Measurements from ENCODE around the gene CYB561.

The CYB561 gene

GRCh38 chr17:63431939-63432804 is 13.9 kb downstream of the CYB561 start:
- DNase-seq: peak; percentile 80

- DNase-seq: no peak
Measured at GRCh38 chr17:63431618-63431938, 14.5 kb downstream of the CYB561 start.

GRCh38 chr17:63430223-63430622 is 15.9 kb downstream of the CYB561 start:
- no peak for DNase-seq

GRCh38 chr17:63429766-63430165 is 16.3 kb downstream of the CYB561 start:
- no peak for DNase-seq

DNA sequence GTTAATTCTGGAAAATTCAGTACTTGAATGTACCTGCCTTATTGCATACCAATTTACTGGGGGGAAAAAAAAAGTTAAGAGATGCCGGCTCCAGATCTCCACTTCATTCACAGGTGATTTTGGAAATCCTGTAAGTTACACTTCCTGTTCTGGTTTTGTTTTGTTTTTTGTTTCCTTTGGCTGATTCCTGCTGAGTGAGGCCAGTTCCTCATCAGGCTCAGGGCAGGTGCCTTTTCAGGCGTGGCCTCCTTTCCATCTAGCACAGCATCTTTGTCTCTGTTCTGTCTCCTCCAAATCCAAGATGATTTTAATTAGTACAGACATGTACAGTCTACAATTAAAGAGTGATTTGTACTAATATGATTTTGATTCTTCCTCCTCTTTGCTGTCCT is 19.2 kb downstream of the CYB561 start:
- no peak for DNase-seq

GRCh38 chr17:63426041-63426916 is 19.8 kb downstream of the CYB561 start:
- no peak for DNase-seq

DNA sequence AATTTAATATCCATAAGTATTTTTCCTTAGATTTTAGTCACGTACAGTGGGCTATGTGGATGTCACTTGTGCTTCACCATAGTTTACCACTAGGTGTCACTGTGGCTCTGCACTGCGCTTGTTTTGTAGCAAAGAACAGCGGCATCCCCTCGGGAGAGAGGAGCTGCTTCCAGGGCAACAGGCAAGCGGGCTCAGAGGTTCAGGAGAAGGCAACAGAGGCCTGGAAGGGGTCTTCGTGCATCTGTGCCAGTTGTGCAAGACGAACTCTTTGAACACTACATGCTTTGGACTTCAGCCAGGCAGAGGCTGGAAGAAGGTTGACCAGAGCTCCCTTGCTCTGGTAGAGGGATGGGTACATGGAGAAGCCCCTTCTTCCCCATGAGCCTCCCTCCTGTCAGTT is 20.6 kb downstream of the CYB561 start:
- DNase-seq: peak; percentile 89

DNA sequence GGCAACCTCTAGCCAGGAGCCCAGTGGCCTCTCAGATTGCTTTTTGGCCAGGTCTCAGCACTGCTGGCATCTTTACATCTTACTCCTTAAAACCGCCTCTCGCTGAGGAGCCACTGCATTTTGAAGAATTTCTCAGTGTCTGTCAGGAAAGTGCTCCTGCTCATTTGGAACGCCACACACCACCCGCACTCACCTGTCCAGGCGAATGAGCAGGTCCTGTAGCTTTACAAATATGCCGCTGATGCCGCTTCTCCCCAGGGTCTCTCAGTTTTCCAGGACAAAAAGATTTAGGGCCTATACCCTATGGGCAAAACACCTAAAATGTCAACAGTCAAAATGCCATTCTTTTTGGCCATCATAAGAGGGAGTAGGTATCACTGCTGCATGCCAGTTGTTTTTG is 22.1 kb downstream of the CYB561 start:
- no peak for DNase-seq

DNA sequence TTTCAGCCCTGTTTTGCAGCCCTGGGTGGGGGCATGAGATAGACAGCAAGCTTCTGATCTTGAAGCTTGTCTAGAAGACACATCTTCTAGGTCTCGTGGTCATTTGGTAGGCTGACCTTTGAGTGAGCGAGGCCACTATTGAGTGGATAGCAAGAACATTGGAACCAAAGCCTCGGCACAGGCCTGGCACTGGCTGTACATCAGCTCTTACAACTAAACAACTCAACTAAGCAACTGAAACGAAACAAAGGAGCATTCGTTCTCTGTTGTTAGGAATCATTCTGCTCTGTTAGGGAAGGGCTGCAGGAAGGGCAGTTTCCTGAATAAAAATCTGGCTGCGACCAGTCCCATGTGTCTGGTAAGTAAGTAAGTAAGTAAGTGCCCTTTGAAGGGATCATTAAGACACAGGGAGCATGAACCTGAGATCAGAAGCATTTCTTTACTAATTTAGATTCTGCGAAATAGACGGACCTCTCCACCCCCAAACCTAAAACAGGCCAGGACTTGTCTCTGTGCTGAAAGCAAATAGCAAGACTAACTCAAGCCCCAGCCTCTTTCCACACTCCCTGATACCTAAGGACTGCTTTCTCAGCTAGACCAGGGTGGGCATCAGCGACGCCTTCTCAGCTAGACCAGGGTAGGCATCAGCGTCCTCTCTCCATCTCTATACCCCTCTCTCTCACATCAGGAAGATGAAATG is 22.7 kb downstream of the CYB561 start:
- no peak for DNase-seq

- DNase-seq: no peak
Measured at GRCh38 chr17:63421681-63422645, 24.1 kb downstream of the CYB561 start.

- no peak for DNase-seq
Measured at GRCh38 chr17:63420868-63421680, 25.0 kb downstream of the CYB561 start.

DNA sequence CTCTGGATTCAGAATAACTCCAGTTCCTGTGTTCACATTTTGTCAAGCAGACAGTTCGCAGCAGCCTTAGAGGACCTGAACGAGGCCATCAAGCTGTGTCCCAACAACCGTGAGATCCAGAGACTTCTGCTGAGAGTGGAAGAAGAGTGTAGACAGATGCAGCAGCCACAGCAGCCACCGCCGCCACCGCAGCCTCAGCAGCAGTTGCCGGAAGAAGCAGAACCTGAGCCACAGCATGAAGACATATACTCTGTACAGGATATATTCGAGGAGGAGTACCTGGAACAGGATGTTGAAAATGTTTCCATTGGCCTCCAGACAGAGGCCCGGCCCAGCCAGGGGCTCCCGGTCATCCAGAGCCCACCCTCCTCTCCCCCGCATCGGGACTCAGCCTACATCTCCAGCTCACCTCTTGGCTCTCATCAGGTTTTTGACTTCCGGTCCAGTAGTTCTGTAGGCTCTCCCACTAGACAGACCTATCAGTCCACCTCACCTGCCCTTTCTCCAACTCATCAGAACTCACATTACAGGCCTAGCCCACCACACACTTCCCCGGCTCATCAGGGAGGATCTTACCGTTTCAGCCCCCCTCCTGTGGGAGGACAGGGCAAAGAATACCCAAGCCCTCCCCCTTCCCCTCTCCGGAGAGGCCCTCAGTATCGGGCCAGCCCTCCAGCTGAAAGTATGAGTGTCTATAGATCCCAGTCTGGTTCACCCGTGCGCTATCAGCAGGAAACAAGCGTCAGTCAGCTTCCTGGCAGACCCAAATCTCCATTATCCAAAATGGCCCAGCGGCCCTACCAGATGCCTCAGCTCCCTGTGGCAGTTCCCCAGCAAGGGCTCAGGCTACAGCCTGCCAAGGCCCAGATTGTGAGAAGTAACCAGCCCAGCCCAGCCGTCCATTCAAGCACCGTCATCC is 25.9 kb downstream of the CYB561 start:
- no peak for DNase-seq

DNA sequence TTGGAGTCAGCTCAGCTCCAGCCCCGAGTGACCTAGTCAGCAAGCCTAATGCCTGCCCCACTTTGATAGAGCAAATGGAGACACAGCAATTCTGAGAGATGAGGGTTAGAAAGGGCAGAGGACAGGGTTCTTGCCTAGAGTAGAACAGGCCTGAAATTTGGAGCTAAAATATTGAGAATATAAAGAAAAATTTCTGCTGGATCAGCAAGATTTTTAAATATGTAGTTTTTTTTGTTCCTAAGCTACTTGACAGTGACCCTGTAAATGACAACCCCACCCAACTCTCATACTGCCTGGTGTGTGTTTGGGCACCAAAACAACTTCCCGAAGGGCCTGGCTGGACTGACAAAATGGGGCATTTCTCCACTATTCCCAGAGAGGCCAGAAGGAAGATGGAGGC is 26.7 kb downstream of the CYB561 start:
- no peak for DNase-seq

DNA sequence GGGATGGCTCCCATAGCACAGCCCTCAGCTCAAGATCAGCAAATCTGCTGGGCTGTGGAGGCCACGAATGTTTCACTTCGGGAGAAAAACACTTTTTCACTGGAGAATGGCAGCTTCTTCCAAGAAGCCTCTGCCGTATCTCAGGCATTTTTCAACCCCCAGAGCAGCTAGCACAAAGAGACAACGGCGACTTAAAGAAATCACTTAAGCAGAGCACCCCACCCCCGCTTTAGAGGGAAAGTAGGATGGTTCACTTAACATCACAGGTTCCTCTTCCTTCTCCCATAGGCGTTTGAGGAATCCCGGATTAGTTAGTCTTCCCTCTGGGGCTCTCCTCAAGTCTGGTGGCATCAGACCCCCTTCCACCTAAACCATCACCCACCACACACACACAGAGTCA is 27.6 kb downstream of the CYB561 start:
- no peak for DNase-seq

GRCh38 chr17:63414222-63414621 is 31.9 kb downstream of the CYB561 start:
- DNase-seq: no peak

DNA sequence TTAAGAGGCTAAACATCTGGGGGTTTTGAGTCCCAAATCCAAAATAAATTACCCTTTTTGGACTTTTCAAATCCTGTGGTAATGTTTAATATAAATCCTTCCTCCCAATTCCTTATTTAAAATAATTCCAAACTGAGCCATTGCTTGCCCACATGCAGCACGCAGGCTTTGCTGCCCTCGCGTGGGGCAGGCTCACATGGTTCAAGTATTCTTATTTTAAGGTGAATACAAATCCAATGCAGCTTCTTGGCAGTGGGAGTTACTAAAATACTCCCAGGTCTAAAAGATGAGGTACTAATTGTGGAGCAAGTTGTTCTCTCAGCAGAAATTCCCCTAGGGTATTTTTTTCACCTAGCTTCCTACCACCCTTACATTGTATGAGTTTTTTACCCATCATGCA is 33.0 kb downstream of the CYB561 start:
- no peak for DNase-seq

- DNase-seq: no peak
Measured at GRCh38 chr17:63412234-63412633, 33.9 kb downstream of the CYB561 start.

DNA sequence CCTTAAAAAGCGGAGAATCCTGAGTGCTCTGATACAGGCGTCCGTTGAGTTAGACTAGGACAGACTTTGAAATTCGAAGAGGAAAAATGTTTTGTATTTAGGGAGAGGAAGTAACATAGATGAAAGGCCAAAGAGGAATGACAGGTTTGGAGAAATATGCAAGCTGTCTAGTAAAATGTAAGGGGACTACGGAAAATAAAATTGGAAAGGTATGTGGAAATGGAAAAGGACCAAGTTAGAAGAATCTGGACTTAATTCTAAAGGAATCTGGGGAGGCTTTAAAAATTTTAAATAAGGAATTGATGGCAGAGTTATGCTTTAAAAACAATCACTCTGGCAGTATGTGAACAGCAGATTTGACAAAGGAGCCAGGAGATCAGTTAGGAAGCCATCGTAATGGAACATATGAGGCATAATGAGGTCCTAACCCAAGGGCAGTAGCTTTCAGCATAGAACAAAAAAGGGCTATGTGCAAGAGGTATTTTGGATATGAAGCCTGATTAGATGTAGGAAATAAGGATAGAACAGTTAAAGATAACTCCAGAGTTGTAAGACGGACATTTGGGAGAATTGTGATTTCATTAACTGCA is 38.3 kb downstream of the CYB561 start:
- no peak for DNase-seq

- DNase-seq: peak; percentile 72
Measured at GRCh38 chr17:63406689-63407330, 39.3 kb downstream of the CYB561 start.

All from retina (tissue), 1 donor.